Psoas muscle (tissue), 8 donors: ENCODE results near the gene CAVIN2. TPM values are rescaled to one million over a fixed set of nuclear protein-coding genes. Genes with fewer than 3 reads are reported as not detected.
A peak's percentile ranks its signal among the peaks of the same experiment; 100 is the strongest.

Experiments used
- ATAC-seq, 4 donors: fragments of 200-7000 bp; cut with Tn5 transposase; one replicate each; pipeline ENCODE4 v1.9.1; 2020; ENCODE audit warnings: moderate library complexity in 3 of 4, mild to moderate bottlenecking in 2 of 4
- DNase-seq, 2 donors: peaks; one replicate each; pipeline ENCODE4 v3.0.0-alpha.2; 2020
- H3K27ac ChIP-seq: fragments of 200-600 bp; one replicate; pipeline ENCODE4 v1.8.0; 2022
- H3K27me3 ChIP-seq, 3 donors: fragments of 200-600 bp in 1 of 3; one replicate each; pipeline versions ENCODE4 v1.6.1 to v1.8.0; 2013 to 2022; ENCODE audit warnings: low read length in 2 of 3, mild to moderate bottlenecking in 2 of 3, moderate library complexity in 1 of 3; ENCODE audit not compliant: insufficient read depth in 3 of 3
- H3K36me3 ChIP-seq, 2 donors: fragments of 200-600 bp in 1 of 2; one replicate each; pipeline versions ENCODE4 v1.6.1 to v1.8.0; 2013 to 2022; ENCODE audit warnings: low read depth in 1 of 2, mild to moderate bottlenecking in 1 of 2, moderate library complexity in 1 of 2; ENCODE audit not compliant: insufficient read depth in 1 of 2
- H3K4me1 ChIP-seq: fragments of 200-600 bp; one replicate; pipeline ENCODE4 v1.8.0; 2022
- H3K4me3 ChIP-seq: fragments of 200-600 bp; one replicate; pipeline ENCODE4 v1.8.0; 2022; ENCODE audit warnings: mild to moderate bottlenecking
- H3K9me3 ChIP-seq: fragments of 200-600 bp; one replicate; pipeline ENCODE4 v1.8.0; 2022
- CTCF ChIP-seq: fragments of 200-600 bp; IDR thresholded peaks from one replicate; pipeline ENCODE4 v1.8.0; 2022; ENCODE audit warnings: antibody characterized with exemption
- WGBS, 3 donors: extraction: QIAGEN DNeasy Blood & Tissue Kit; methylation state at CpG; one replicate each; pipeline versions ENCODE4 v1.1.6 to v1.1.7; 2013; 5-methylcytosine and 5-hydroxymethylcytosine counted together
- intact Hi-C, 2 donors: fragments of 100-400 bp; cut with DNase I; formaldehyde crosslinking; loops; one replicate each; pipeline versions ENCODE4 v1.11.0 to v1.14.2; 2022
- polyA plus RNA-seq, 3 donors: library from polyadenylated mRNA; stranded (reverse); fragments of 200-250 nt; gene quantifications; one replicate each; pipeline ENCODE4 v1.2.3, GENCODE V29; 2013
- total RNA-seq, 4 donors: library from RNA; stranded (reverse); fragmentation: NEBNext Ultra II Directional in 2 of 4; extraction: Animal tissue kit (Norgen Biotek cat#: 25700) in 2 of 4; gene quantifications; one replicate each; pipeline versions ENCODE4 v1.2.1 to v1.2.4, GENCODE V29; 2021 to 2023
- donor health status: healthy with polysubstance abuse.
- donor health status: DM: no; HTN: no; CAD: no; lungs with moderate emphysema.
- donor health status: Bipolar disorder and iron deficiency.
- donor health status: healthy.
- donor health status: DM: yes; HTN: yes; CAD: no.
- donor health status: DM: no; HTN: no; CAD: no.
- donor health status: DM: no; HTN: no; CAD: no.
- donor health status: DM: yes; HTN: yes; CAD: no.

CAVIN2 gene
- total and polyA plus RNA-seq, 7 donors: 15.9 to 38.7 (median 25.5) TPM

GRCh38 chr2:191818133-191818532, 28.8 kb downstream of the CAVIN2 start:
- intact Hi-C loops: no loop called here
- no peaks in the 10 kb centered on the region for H3K36me3 ChIP-seq
- H3K9me3 ChIP-seq: no peaks in the 10 kb centered on the region
- 91 to 92% (median 92%) methylated on average over 1 of the region's 1 CpG for WGBS, 3 donors
- H3K4me1 ChIP-seq: no peaks in the 10 kb centered on the region
- TF ChIP-seq CTCF: no peak
- H3K27ac ChIP-seq: no peak overlapping the region
- ATAC-seq (no peak), DNase-seq (no peak)
- H3K27me3 ChIP-seq: peaks cover 0 to 2% (median 0%) of the 10 kb centered on the region in 3 donors
- no peak overlapping the region for H3K4me3 ChIP-seq

- no peak for DNase-seq
Observed at GRCh38 chr2:191815010-191815409, 31.9 kb downstream of the CAVIN2 start.

GRCh38 chr2:191813943-191814342, 32.9 kb downstream of the CAVIN2 start:
- Histone ChIP-seq H3K4me1 (no peaks in the 10 kb centered on the region), H3K4me3 (no peak overlapping the region), H3K36me3 (no peaks in the 10 kb centered on the region), H3K27ac (no peak overlapping the region), H3K9me3 (no peaks in the 10 kb centered on the region), H3K27me3 (no peaks in the 10 kb centered on the region)
- intact Hi-C loops: loop anchor here (2.0 to 5.0 kb wide), 2 partner anchors 257 to 349 kb away; no protein-coding TSS in a partner anchor
- ATAC-seq (no peak), DNase-seq (no peak)
- 93 to 95% (median 94%) methylated on average over 8 of the region's 8 CpGs for WGBS, 3 donors
- no peak for TF ChIP-seq CTCF

More at GRCh38 chr2:191815010-191815409, 31.9 kb downstream of the CAVIN2 start:
- no peaks in the 10 kb centered on the region for H3K27me3 ChIP-seq
- no peak for TF ChIP-seq CTCF
- no peak overlapping the region for H3K27ac ChIP-seq
- no peaks in the 10 kb centered on the region for H3K4me1 ChIP-seq
- no peaks in the 10 kb centered on the region for H3K9me3 ChIP-seq
- no peak for ATAC-seq
- intact Hi-C loops: no loop called here
- 93 to 96% (median 96%) methylated on average over 1 of the region's 1 CpG for WGBS, 3 donors
- H3K36me3 ChIP-seq: no peaks in the 10 kb centered on the region
- no peak overlapping the region for H3K4me3 ChIP-seq

GRCh38 chr2:191811807-191812602, 34.9 kb downstream of the CAVIN2 start:
- no peaks in the 10 kb centered on the region for H3K9me3 ChIP-seq
- no peak overlapping the region for H3K27ac ChIP-seq
- peak; percentile 73 for TF ChIP-seq CTCF
- no peaks in the 10 kb centered on the region for H3K36me3 ChIP-seq
- intact Hi-C loops: loop anchor here (1.0 to 5.0 kb wide), 3 partner anchors 255 to 351 kb away; no protein-coding TSS in a partner anchor
- H3K4me1 ChIP-seq: no peaks in the 10 kb centered on the region
- WGBS, 3 donors: 22 to 33% (median 24%) methylated on average over 9 of the region's 9 CpGs
- H3K4me3 ChIP-seq: peak overlapping the region; percentile 24
- ATAC-seq (peak; percentile 46 to 69 (median 52)), DNase-seq (peak; percentile 38 to 58)
- no peaks in the 10 kb centered on the region for H3K27me3 ChIP-seq
